ENCODE data around the gene PHKB. TPM values are rescaled to one million over a fixed set of nuclear protein-coding genes. Genes with fewer than 3 reads are reported as not detected.

Gene PHKB
- total RNA-seq, 2 donors from 2014 or later = 75.7 to 93.8 TPM

DNA sequence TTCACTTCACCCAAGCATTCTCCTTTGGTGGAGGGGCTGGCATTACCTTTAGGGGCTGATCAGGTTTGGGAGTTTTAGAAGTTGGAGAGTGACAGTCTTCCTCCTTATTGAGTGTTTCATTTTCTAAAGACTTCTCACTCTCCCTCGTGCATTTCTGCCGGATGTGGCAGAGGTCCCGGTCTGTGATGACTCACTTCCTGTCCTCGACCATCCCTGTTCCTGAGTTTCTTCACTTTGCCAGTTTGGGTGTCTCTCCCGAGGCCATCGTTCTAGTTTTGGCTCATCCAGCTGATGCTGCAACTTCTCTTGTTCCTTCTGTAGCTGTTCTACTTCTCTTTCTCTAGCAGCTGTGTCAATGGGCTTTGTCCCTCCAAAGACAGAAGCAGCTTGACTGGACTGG lies 104.3 kb downstream of the PHKB start:
- Histone ChIP-seq H3K9me3 (no peaks in the 10 kb centered on the region), H3K4me3 (peak overlapping the region; percentile 35), H3K27ac (peak overlapping the region in 1 of 2 donors; percentile 14), H3K4me1 (ENCODE audit: control insufficient read depth in 1 of 2, low read depth in 2 of 2) (no peaks in the 10 kb centered on the region), H3K36me3 (no peaks in the 10 kb centered on the region), H3K27me3 (replicated peaks; ENCODE audit: insufficient read depth) (no peaks in the 10 kb centered on the region)
- TF ChIP-seq, protein P1, sequence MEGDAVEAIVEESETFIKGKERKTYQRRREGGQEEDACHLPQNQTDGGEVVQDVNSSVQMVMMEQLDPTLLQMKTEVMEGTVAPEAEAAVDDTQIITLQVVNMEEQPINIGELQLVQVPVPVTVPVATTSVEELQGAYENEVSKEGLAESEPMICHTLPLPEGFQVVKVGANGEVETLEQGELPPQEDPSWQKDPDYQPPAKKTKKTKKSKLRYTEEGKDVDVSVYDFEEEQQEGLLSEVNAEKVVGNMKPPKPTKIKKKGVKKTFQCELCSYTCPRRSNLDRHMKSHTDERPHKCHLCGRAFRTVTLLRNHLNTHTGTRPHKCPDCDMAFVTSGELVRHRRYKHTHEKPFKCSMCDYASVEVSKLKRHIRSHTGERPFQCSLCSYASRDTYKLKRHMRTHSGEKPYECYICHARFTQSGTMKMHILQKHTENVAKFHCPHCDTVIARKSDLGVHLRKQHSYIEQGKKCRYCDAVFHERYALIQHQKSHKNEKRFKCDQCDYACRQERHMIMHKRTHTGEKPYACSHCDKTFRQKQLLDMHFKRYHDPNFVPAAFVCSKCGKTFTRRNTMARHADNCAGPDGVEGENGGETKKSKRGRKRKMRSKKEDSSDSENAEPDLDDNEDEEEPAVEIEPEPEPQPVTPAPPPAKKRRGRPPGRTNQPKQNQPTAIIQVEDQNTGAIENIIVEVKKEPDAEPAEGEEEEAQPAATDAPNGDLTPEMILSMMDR (IDR thresholded peaks at IDR 0.05) = no peak
- ATAC-seq (ENCODE audit: insufficient number of reproducible peaks, low FRiP score, low read depth) (no peak), DNase-seq (ENCODE audit: low spot score) (peak; percentile 5)

DNA sequence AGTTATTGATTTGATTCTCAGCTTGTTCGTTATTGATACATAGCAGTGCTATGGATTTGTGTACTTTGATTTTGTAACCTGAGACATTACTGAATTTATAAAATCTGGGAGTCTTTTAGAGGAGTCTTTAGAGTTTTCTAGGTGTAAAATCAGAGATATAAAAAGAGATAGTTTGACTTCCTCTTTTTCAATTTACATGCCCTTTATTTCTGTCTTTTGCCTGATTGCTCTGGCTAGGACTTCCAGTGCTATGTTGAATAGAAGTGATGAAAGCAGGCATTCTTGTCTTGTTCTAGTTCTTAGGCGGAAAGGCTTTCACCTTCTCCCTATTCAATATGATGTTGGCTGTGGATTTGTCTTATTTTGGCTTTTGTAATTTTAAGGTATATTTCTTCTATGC lies 106.2 kb downstream of the PHKB start:
- no peak overlapping the region for H3K4me3 ChIP-seq
- no peaks in the 10 kb centered on the region for H3K9me3 ChIP-seq
- no peaks in the 10 kb centered on the region for H3K36me3 ChIP-seq
- no peak overlapping the region for H3K27ac ChIP-seq
- TF ChIP-seq, protein P1 (IDR thresholded peaks at IDR 0.05) = no peak
- no peaks in the 10 kb centered on the region for H3K4me1 ChIP-seq (ENCODE audit: control insufficient read depth in 1 of 2, low read depth in 2 of 2)
- no peaks in the 10 kb centered on the region for H3K27me3 ChIP-seq (replicated peaks; ENCODE audit: insufficient read depth)
- no peak for DNase-seq (ENCODE audit: low spot score)
- no peak for ATAC-seq (ENCODE audit: insufficient number of reproducible peaks, low FRiP score, low read depth)

DNA sequence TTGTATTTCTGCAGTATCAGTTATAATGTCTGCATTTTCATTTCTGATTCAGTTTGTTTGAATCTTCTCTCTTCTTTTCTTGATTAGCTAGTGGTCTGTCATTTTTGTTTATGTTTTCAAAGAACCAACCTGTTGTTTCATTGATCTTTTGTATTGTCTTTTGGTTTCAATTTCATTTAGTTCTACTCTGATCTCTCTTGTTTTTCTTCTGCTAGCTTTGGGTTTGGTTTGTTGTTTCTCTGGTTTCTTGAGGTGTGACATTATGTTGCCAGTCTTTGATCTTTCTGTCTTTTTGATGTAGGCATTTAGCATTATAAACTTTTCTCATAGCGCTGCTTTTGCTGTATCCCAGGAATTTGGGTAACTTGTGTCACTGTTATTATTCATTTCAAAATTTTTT lies 107.2 kb downstream of the PHKB start:
- DNase-seq (ENCODE audit: low spot score) = no peak
- TF ChIP-seq, protein P1 (IDR thresholded peaks at IDR 0.05) = no peak
- no peak for ATAC-seq (ENCODE audit: insufficient number of reproducible peaks, low FRiP score, low read depth)
- Histone ChIP-seq H3K27ac (no peak overlapping the region), H3K27me3 (replicated peaks; ENCODE audit: insufficient read depth) (no peaks in the 10 kb centered on the region), H3K4me1 (ENCODE audit: control insufficient read depth in 1 of 2, low read depth in 2 of 2) (no peaks in the 10 kb centered on the region), H3K4me3 (no peak overlapping the region), H3K9me3 (no peaks in the 10 kb centered on the region), H3K36me3 (no peaks in the 10 kb centered on the region)

DNA sequence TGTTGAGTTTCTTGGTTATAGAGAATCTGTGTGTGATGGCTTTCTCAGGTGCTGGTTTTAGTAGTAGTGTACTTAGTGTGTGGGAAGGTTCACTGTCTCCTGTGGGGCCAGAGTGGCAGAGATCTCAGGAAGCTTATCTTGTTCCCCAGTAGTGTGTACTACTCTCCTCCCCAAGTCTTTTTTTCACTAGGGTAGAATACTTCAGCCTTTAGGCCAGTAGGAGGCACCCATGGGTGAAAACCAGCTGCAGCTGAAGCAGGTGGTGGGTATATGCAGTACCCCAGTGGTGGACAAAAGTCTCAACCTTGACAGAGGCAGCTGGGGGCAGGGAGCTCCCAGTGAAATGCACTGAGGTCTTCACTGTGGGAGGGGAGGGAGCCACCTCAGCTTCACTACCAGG lies 109.9 kb downstream of the PHKB start:
- H3K27ac ChIP-seq = no peak overlapping the region
- no peaks in the 10 kb centered on the region for H3K4me1 ChIP-seq (ENCODE audit: control insufficient read depth in 1 of 2, low read depth in 2 of 2)
- no peaks in the 10 kb centered on the region for H3K36me3 ChIP-seq
- ATAC-seq (ENCODE audit: insufficient number of reproducible peaks, low FRiP score, low read depth) = no peak
- TF ChIP-seq, protein P1 (IDR thresholded peaks at IDR 0.05) = no peak
- H3K27me3 ChIP-seq (replicated peaks; ENCODE audit: insufficient read depth) = no peaks in the 10 kb centered on the region
- H3K4me3 ChIP-seq = no peak overlapping the region
- no peaks in the 10 kb centered on the region for H3K9me3 ChIP-seq
- no peak for DNase-seq (ENCODE audit: low spot score)

DNA sequence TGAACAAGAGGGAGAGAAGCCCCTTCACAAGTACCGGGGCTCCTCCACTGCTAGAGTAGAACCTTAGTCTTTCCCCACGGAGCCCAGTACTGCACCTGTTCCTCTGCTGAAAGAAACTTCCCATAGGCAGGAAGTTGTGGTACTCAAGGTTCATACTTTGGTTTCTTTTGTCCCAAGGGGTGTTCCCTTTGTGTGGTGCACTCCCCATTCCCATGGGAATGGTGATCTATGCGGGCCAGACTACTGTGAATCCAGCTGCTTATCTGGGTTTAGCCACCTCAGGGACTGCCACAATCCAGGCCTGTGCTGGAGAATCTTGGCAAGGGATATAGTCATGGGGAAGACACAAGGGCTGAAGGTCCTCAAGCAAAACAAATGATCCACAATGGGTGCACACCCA lies 110.6 kb downstream of the PHKB start:
- Histone ChIP-seq H3K36me3 (no peaks in the 10 kb centered on the region), H3K27ac (no peak overlapping the region), H3K4me3 (no peak overlapping the region), H3K9me3 (no peaks in the 10 kb centered on the region), H3K4me1 (ENCODE audit: control insufficient read depth in 1 of 2, low read depth in 2 of 2) (no peaks in the 10 kb centered on the region), H3K27me3 (replicated peaks; ENCODE audit: insufficient read depth) (no peaks in the 10 kb centered on the region)
- no peak for ATAC-seq (ENCODE audit: insufficient number of reproducible peaks, low FRiP score, low read depth)
- no peak for DNase-seq (ENCODE audit: low spot score)
- TF ChIP-seq, protein P1 (IDR thresholded peaks at IDR 0.05) = no peak
